ENCODE data around the gene DCBLD2.

DNA sequence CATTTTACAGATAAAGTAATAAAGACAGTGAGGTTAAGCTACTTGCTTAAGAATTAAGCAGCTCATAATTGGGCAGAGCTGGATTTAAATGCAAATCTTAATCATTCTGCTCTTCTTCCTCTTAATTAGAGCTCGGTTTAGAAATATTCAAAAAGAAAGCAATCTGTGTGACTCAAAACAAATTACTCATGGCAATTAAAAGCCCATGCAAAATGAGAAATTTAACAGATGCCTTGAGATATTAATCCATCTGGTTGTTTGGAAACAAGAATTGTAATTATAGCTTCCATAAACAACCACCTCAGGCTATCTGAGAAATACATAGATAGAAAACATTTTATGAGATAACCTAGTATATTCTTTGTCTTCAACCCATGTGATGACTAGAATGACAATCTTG, 44.2 kb upstream of the DCBLD2 start:
- TF ChIP-seq, protein P1, sequence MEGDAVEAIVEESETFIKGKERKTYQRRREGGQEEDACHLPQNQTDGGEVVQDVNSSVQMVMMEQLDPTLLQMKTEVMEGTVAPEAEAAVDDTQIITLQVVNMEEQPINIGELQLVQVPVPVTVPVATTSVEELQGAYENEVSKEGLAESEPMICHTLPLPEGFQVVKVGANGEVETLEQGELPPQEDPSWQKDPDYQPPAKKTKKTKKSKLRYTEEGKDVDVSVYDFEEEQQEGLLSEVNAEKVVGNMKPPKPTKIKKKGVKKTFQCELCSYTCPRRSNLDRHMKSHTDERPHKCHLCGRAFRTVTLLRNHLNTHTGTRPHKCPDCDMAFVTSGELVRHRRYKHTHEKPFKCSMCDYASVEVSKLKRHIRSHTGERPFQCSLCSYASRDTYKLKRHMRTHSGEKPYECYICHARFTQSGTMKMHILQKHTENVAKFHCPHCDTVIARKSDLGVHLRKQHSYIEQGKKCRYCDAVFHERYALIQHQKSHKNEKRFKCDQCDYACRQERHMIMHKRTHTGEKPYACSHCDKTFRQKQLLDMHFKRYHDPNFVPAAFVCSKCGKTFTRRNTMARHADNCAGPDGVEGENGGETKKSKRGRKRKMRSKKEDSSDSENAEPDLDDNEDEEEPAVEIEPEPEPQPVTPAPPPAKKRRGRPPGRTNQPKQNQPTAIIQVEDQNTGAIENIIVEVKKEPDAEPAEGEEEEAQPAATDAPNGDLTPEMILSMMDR (IDR thresholded peaks at IDR 0.05): no peak
- TF ChIP-seq EZH2phosphoT487 (IDR thresholded peaks at IDR 0.05): no peak
